NCI-H1436 (cell line): Measurements from ENCODE around the gene ZNF490.
"Not testable (repeated sequence)": the region's sequence is repeated elsewhere in the genome, so short reads cannot be mapped to it uniquely, and the experiment has no call there.

Experiments used
- DNase-seq: peaks from one replicate; lab custom pipeline; 2025; lab: John Stamatoyannopoulos, UW

The ZNF490 gene

GRCh38 chr19:12610540-12611360 lies at the start of gene ZNF490, which contains the start of gene ZNF791:
ZNF490 (minus strand) TSS chr19:12610813; CDS start chr19:12610680, 133 bp downstream.
ZNF791 (plus strand) TSS chr19:12610920; CDS start chr19:12611080, 160 bp downstream.
- DNase-seq = peak; percentile 98

- no peak for DNase-seq
These were observed 47.4 kb upstream of the ZNF490 start for GRCh38 chr19:12657966-12658365.

- DNase-seq = no peak
These were observed 46.4 kb upstream of the ZNF490 start for GRCh38 chr19:12656899-12657571.

DNA sequence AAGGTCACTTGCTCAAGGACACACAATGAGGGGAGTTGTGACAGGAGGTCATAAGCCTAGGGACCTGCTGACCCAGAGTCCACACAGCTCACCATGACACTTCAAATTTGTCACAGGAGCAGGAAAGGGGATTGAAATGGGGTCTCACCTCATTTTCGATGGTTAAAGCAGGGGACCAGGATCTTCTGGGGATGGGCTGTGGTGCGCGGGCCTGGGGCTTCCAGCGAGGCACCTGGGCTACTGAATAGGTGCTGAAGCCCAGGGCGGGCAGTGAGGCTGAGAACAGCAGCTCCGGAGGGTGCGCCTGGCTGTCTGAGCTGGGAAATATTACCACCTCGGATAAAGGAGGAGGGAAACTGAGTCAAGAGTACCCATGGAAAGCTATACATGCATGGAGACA lies 44.9 kb upstream of the ZNF490 start:
- DNase-seq = no peak

- DNase-seq = no peak
These were observed 41.6 kb upstream of the ZNF490 start for GRCh38 chr19:12652219-12652618.

DNA sequence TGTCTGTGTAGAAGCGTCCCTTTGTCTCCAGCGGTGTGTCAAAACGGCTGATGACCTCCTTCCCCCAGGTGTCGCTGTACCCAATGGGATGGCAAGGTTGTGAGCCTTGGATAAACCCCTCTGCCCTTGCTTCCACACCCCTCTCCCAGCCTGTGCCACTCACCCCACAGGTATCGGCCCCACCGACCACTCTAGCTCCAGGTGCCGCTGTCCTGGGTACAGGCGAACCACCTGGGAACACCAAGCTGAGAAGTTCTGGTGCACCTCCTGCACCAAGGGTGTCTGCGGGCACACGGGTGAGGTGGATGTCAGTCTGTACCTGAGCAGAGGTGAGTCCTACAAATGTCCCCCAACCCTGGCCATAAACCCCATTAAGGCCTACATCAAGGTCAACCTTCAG lies 39.3 kb upstream of the ZNF490 start:
- no peak for DNase-seq

DNA sequence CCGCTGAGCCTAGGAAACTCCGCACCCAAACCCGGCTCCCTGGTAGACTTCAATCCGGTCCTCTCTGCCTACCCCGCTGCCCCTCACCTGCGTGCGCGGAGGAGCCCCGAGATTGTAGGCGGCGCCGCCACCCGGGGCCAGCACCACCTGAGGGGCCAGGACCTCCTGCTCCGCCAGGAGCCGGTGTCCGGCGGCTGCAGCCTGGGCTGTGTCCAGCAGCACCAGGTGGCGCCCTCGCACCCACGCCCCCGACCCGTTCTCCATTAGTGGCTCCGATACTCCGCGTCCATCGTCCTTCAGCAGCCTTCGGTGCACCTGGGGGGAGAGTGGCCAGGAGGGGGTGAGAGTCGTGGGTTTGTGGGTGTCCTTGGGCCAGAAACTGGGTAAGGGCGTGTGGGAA lies 37.5 kb upstream of the ZNF490 start:
- DNase-seq = no peak

DNA sequence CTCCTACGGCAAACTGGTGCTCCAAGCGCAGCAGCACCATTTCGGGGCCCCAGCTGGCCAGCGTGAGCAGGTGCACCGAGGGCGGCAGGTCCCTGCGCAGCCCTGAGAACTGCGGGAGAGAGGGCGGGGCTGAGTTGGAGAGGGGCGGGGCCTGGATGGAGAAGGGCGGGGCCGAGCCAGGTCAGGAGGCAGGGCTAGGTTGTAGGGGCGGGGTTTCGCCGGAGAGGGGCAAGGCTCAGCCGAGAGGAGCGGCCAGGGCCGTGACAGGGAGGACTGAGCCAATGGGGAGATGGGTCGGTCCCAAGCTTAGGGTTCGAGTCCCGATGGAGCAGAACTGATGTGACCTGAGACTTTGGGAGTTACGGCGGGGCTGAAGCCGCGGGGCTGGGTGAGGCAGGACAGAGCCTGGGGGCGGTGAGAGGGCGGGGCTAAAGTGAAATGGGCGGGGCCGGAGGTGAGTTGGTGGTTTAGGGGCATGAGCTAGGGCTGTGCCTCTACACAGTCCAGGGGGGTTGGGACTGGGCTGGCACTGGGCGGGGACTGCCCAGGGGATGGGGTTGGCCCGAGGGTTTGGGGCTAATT lies 37.0 kb upstream of the ZNF490 start:
- DNase-seq = peak; percentile 24

DNA sequence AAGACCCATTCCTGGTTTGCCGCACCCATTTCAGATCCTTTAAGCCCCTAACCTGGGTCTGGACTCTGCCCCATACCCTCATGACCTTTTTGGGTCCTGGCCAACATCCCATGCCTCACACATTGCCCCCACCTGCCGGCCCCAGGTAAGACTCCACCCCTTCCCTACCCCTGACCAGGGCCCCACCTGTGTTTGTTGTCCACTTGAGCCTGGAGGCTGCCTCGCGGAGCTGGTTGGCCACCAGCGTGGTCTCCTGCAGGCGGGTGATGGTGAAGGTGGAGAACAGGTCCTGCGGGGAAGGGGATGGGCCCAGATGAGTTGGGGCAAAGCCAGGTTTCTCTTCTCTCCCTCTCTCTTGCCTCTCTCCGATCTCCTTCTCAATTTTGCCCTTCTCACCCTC lies 36.4 kb upstream of the ZNF490 start:
- no peak for DNase-seq

GRCh38 chr19:12646551-12646950 lies 35.9 kb upstream of the ZNF490 start:
- DNase-seq = no peak

- not testable (repeated sequence) for DNase-seq
These were observed 33.1 kb upstream of the ZNF490 start for GRCh38 chr19:12643716-12644115.

- no peak for DNase-seq
These were observed 31.9 kb upstream of the ZNF490 start for GRCh38 chr19:12642506-12642905.

DNA sequence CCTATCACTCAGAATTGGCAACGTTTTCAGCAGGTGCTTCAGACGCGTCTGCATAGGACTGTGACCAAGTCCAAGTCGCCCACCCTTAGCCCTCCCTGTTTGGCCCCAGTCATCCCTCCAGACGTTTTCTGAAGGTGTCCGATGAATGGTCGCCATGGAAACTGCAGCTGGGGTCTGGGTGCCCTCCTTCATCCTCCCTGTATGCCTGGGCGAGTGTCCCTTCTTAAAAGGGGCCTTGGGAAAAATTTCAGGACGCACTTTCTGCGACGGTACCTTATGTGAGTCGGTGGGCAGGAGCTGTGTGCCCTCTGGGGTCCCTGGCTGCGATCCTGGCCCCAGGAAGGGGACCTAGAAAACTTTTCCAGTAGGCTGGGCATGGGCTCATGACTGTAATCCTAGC lies 30.8 kb upstream of the ZNF490 start:
- no peak for DNase-seq

DNA sequence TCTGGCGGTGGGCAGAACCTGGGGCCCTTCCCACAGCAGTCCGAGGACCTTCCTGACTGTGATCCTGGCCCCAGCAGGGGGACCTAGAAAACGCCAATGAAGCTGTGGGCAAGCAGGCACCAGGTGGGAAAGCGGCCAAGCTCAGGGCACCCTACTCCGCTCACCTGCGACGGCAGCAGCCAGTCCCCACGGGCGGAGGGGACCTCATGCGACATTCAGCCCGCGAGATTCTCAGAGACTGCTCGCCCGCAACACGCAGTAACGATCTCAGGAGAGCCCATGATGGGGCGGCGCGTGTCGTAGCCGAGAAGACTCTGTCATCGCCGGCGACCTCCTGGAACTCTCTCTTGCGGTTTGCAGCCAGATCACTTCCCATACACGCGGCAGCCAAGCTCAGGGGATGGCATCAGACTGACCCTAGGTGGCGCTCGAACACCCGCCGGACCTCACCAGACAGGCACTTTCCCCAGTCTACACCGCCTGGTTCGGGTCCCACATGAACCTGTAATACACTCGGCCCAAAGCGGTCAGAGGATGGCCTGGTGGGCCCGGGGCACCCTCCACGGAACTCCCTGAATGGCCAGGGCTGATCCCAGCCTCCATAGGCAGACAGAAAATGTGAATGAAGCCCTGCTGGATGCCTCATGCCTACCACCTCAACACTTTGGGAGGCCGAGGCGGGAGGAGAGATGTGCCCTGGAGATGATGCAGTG lies 29.4 kb upstream of the ZNF490 start:
- DNase-seq = no peak

DNA sequence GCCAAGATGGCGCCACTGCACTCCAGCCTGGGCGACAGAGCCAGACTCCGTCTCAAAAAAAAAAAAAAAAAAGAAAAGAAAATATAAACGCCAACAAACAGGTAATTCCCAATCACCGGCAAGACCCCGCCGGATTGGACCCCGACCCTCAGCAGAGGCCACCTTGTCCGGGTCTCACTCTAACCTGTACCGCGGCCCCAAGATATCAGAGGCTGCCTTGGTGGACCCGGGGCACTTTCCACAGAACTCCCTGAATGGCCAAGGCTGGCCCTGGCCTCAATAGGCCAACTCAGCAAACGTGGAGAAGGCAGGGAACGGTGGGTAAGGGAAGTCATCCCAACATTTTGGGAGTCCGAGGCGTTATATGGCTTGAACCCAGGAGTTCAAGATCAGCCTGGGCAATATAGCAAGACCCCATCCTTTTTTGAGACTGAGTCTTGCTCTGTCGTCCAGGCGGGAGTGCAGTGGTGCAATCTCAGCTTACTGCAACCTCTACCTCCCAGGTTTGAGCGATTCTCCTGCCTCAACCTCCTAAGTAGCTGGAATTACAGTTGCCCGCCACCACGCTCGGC lies 28.1 kb upstream of the ZNF490 start:
- no peak for DNase-seq

GRCh38 chr19:12636631-12637030 lies 26.0 kb upstream of the ZNF490 start:
- no peak for DNase-seq

- DNase-seq = no peak
These were observed 18.6 kb upstream of the ZNF490 start for GRCh38 chr19:12629215-12629614.

- no peak for DNase-seq
These were observed 17.7 kb upstream of the ZNF490 start for GRCh38 chr19:12628040-12629022.

- no peak for DNase-seq
These were observed 16.3 kb upstream of the ZNF490 start for GRCh38 chr19:12626958-12627357.

DNA sequence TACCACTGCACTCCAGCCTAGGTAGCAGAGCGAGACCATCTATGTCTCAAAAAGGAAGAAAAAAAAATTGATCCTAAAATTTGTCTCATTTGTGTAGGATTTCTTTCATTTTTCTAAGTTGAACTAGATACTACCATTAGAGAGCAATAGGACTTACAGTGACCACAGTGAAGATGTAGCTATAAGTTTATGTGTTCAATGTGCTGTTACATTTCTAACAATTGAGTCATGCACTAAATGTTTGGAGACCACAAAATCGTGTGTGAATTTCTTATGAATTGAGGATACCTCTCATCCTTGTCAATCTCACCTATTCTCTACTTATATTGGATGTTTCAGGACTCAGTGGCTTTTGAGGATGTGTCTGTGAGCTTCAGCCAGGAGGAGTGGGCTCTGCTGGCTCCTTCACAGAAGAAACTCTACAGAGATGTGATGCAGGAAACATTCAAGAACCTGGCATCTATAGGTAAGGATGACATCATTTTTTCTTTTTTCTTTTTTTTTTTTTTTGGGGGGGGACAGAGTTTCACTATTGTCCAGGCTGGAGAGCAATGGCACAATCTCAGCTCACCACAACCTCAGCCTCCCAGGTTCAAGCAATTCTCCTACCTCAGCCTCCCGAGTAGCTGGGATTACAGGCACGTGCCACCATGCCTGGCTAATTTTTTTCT lies 12.9 kb upstream of the ZNF490 start:
- DNase-seq = no peak
